Sigmoid colon (tissue), 7 donors: ENCODE data around the gene UMODL1. TPM values are rescaled to one million over a fixed set of nuclear protein-coding genes. Genes with fewer than 3 reads are reported as not detected.

Experiments
- DNase-seq: peaks from one replicate; pipeline ENCODE4 v3.0.0-alpha.2; 2019
- H3K27ac ChIP-seq, 4 donors: fragments of 200-600 bp; sonication (generic); one replicate each; pipeline ENCODE4 v1.5.1; 2016 to 2019; ENCODE audit warnings: mild to moderate bottlenecking in 1 of 4
- H3K27me3 ChIP-seq, 3 donors: fragments of 200-600 bp; sonication (generic); one replicate each; pipeline ENCODE4 v1.5.1; 2019; ENCODE audit warnings: mild to moderate bottlenecking in 1 of 3
- H3K36me3 ChIP-seq, 4 donors: fragments of 200-600 bp; sonication (generic); one replicate each; pipeline ENCODE4 v1.5.1; 2016 to 2019
- H3K4me1 ChIP-seq, 4 donors: fragments of 200-600 bp; sonication (generic); one replicate each; pipeline ENCODE4 v1.5.1; 2017 to 2019
- H3K4me3 ChIP-seq, 4 donors: fragments of 200-600 bp; sonication (generic); one replicate each; pipeline ENCODE4 v1.5.1; 2017 to 2019; ENCODE audit warnings: mild to moderate bottlenecking in 2 of 4, moderate library complexity in 1 of 4
- H3K9me3 ChIP-seq, 4 donors: fragments of 200-600 bp in 3 of 4; sonication (generic) in 3 of 4; one replicate each; pipeline versions ENCODE4 v1.5.1 to v1.6.1; 2013 to 2019
- EP300 ChIP-seq, 4 donors: sonication (generic); formaldehyde crosslinking; IDR thresholded peaks; one replicate each; pipeline ENCODE4 v1.6.1; 2017; ENCODE audit warnings: antibody characterized with exemption in 4 of 4
- POLR2A ChIP-seq, 2 donors: fragments of 450-650 bp; IDR thresholded peaks; one replicate each; pipeline ENCODE4 v1.6.1; 2016; ENCODE audit warnings: antibody characterized with exemption in 2 of 2, mild to moderate bottlenecking in 2 of 2, moderate library complexity in 2 of 2
- POLR2AphosphoS5 ChIP-seq, 4 donors: sonication (generic); formaldehyde crosslinking; IDR thresholded peaks; one replicate each; pipeline ENCODE4 v1.6.1; 2017; ENCODE audit warnings: antibody characterized with exemption in 4 of 4
- WGBS, 2 donors: extraction: QIAGEN DNeasy Blood & Tissue Kit; methylation state at CpG; one replicate each; pipeline ENCODE4 v1.1.7; 2013; 5-methylcytosine and 5-hydroxymethylcytosine counted together
- intact Hi-C: fragments of 100-400 bp; cut with DNase I; formaldehyde crosslinking; loops from one replicate; pipeline ENCODE4 v1.15.1; 2023
- polyA plus RNA-seq, 3 donors: library from polyadenylated mRNA; stranded (reverse); fragments of 200-250 nt; gene quantifications; one replicate each; pipeline ENCODE4 v1.2.3, GENCODE V29; 2013
- total RNA-seq, 4 donors: library from RNA; depleted of rRNA; stranded (reverse); fragments of >200 nt; gene quantifications; one replicate each; pipeline ENCODE4 v1.1.0, GENCODE V29; 2016
- TF ChIP-seq, protein P1 (sequence below), 4 experiments: fragments of 450-650 bp in 3 of 4; fragments of 200-600 bp in 1 of 4; IDR thresholded peaks; one replicate each; pipeline ENCODE4 v1.5.1; 2016 to 2019; ENCODE audit warnings: antibody characterized with exemption in 4 of 4, mild to moderate bottlenecking in 3 of 4, moderate library complexity in 2 of 4
- donor health status: healthy with polysubstance abuse.
- donor health status: Bipolar disorder and iron deficiency.
- donor health status: healthy.

UMODL1 gene
- total and polyA plus RNA-seq, 7 donors: 0.13 to 0.23 TPM; not detected in 5

GRCh38 chr21:42084079-42084478, 13.0 kb downstream of the UMODL1 start:
- intact Hi-C loops: no loop called here
- H3K4me1 ChIP-seq: no peaks in the 10 kb centered on the region
- 93% methylated on average over 12 of the region's 12 CpGs for WGBS, 2 donors
- H3K36me3 ChIP-seq: no peaks in the 10 kb centered on the region
- no peak for DNase-seq
- no peak overlapping the region for H3K4me3 ChIP-seq
- H3K27ac ChIP-seq: no peak overlapping the region
- TF ChIP-seq POLR2AphosphoS5 (IDR thresholded peaks at IDR 0.05): no peak
- no peak for TF ChIP-seq EP300 (IDR thresholded peaks at IDR 0.05)
- TF ChIP-seq POLR2A (IDR thresholded peaks at IDR 0.05): no peak
- TF ChIP-seq, protein P1, sequence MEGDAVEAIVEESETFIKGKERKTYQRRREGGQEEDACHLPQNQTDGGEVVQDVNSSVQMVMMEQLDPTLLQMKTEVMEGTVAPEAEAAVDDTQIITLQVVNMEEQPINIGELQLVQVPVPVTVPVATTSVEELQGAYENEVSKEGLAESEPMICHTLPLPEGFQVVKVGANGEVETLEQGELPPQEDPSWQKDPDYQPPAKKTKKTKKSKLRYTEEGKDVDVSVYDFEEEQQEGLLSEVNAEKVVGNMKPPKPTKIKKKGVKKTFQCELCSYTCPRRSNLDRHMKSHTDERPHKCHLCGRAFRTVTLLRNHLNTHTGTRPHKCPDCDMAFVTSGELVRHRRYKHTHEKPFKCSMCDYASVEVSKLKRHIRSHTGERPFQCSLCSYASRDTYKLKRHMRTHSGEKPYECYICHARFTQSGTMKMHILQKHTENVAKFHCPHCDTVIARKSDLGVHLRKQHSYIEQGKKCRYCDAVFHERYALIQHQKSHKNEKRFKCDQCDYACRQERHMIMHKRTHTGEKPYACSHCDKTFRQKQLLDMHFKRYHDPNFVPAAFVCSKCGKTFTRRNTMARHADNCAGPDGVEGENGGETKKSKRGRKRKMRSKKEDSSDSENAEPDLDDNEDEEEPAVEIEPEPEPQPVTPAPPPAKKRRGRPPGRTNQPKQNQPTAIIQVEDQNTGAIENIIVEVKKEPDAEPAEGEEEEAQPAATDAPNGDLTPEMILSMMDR (IDR thresholded peaks at IDR 0.05): no peak
- H3K27me3 ChIP-seq: no peaks in the 10 kb centered on the region
- no peaks in the 10 kb centered on the region for H3K9me3 ChIP-seq

DNA sequence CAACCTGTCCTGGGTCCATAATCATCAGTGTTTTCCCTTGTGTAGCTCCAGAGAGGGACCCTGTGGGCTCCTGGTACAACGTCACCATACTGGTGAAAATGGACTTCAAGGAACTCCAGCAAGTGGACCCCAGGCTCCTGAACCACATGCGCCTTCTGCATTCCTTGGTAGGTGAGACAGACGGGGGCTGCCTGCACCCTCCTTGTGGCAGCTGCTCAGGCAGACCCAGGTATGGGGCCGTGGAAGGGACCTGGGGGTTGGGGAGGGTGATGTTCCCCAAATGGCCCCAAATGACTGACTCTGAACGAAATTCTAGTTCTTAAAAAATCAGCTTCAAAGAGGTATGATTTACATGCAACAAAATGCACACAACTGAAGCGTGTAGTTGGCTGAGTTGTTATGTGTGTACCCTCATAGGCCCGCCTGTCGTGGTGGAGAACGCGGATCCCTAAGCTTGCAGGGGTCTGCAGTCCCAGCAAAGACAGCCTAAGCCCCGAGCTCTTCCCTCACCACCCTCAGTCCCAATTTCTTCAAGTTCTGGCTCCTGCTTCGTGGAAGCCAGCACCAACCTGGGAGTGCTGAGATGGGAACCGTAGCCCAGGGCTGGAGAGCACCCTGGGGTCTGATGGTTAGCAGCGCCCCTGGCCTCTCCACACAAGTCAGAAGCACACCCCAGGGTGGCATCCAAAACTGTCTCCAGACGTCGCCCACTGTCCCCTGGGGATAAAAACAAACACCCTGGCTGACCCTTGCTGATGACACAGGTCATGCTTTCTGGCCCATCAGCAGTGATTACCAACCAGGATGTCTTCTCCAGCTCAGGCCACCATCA, 14.3 kb downstream of the UMODL1 start:
- no peaks in the 10 kb centered on the region for H3K4me1 ChIP-seq
- no peaks in the 10 kb centered on the region for H3K9me3 ChIP-seq
- H3K4me3 ChIP-seq: no peak overlapping the region
- H3K36me3 ChIP-seq: no peaks in the 10 kb centered on the region
- no peak overlapping the region for H3K27ac ChIP-seq
- DNase-seq: no peak
- WGBS, 2 donors: 88 to 91% methylated on average over 16 of the region's 16 CpGs
- intact Hi-C loops: no loop called here
- H3K27me3 ChIP-seq: no peaks in the 10 kb centered on the region
- TF ChIP-seq, protein P1 (IDR thresholded peaks at IDR 0.05): no peak

- intact Hi-C loops: no loop called here
- Histone ChIP-seq H3K4me1 (no peaks in the 10 kb centered on the region), H3K27ac (no peak overlapping the region), H3K4me3 (no peak overlapping the region), H3K9me3 (no peaks in the 10 kb centered on the region), H3K27me3 (no peaks in the 10 kb centered on the region), H3K36me3 (no peaks in the 10 kb centered on the region)
- TF ChIP-seq POLR2AphosphoS5 (IDR thresholded peaks at IDR 0.05): no peak
- no peak for TF ChIP-seq EP300 (IDR thresholded peaks at IDR 0.05)
- TF ChIP-seq POLR2A (IDR thresholded peaks at IDR 0.05): no peak
- TF ChIP-seq, protein P1 (IDR thresholded peaks at IDR 0.05): no peak
- 78% methylated on average over 7 of the region's 7 CpGs for WGBS, 2 donors
- no peak for DNase-seq
These were observed 15.9 kb downstream of the UMODL1 start for GRCh38 chr21:42086969-42087368.

DNA sequence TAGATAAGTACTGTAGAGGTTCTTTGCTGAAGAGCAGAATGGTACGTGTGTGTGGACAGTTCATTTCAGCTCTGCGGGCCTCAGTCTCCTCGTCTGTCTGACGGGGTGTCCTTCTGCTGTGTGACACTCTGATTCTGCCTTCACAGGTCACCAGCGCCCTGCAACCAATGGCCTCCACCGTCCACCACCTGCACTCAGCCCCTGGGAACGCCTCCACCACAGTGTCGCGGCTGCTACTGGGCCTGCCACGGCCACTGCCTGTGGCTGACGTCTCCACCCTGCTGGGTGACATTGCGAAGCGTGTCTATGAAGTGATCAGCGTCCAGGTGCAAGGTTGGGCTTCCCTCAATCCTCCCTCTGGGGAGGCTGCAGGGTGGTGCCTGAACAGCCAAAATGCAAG, 17.0 kb downstream of the UMODL1 start:
- intact Hi-C loops: no loop called here
- 92 to 95% methylated on average over 14 of the region's 14 CpGs for WGBS, 2 donors
- H3K27ac ChIP-seq: no peak overlapping the region

More for the DNA sequence above, 17.0 kb downstream of the UMODL1 start:
- TF ChIP-seq, protein P1 (IDR thresholded peaks at IDR 0.05): no peak
- no peak for TF ChIP-seq POLR2A (IDR thresholded peaks at IDR 0.05)
- no peak for TF ChIP-seq EP300 (IDR thresholded peaks at IDR 0.05)
- TF ChIP-seq POLR2AphosphoS5 (IDR thresholded peaks at IDR 0.05): no peak
- Histone ChIP-seq H3K36me3 (no peaks in the 10 kb centered on the region), H3K9me3 (no peaks in the 10 kb centered on the region), H3K27me3 (no peaks in the 10 kb centered on the region), H3K4me3 (no peak overlapping the region), H3K4me1 (no peaks in the 10 kb centered on the region)
- no peak for DNase-seq
